HG03060 (cell line): ENCODE data around the gene RAPGEF4.

Source experiments
- ATAC-seq: cut with Tn5 transposase; IDR thresholded peaks from one replicate; pipeline ENCODE4 v1.9.1; 2021; ENCODE audit warnings: low read depth, moderate number of reproducible peaks; ENCODE audit not compliant: unreplicated experiment

RAPGEF4 gene

DNA sequence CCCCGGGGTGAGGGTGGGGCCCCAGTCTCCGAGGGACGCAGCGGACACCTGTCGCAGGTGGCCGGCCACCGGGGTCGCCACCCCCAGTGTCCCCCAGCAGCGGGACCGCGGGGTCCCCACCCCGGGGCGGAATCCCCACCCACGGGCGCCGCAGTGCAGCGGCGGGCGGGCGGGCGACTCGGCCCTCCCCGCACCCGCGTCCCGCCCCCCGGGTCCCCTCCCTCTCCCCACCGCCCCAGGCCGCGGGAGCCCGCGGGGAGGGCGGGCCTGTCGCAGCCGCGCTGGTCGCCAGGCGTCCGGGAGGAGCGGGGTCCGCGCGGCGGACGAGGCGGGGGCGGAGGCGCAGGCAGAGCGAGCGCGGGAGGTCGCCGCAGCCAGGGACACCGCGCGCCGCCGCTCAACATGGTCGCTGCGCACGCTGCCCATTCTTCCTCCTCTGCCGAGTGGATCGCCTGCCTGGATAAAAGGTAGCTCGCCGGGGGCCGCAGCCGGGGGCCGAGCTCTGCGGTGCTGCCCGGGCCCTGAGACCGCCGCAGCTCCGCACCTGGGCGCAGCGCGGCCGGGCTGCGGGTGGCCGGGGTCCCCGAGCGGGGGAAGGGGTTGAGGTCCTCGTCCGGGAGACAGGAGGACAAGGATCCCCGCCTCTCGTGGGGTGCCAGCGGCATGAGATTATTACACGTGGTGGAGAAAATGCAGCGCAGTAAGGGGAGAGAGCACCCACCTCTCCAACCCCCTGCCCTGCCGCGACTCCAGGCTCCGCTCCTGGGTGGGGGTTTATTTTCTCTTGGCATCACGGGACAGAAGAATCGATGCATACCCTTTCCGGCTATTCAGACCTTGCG is at the start of gene RAPGEF4:
TSS of gene RAPGEF4 (plus strand) at position 264 of the 842 bp plus-strand sequence. CDS start at position 403, 139 bp downstream.
- no peak for ATAC-seq

DNA sequence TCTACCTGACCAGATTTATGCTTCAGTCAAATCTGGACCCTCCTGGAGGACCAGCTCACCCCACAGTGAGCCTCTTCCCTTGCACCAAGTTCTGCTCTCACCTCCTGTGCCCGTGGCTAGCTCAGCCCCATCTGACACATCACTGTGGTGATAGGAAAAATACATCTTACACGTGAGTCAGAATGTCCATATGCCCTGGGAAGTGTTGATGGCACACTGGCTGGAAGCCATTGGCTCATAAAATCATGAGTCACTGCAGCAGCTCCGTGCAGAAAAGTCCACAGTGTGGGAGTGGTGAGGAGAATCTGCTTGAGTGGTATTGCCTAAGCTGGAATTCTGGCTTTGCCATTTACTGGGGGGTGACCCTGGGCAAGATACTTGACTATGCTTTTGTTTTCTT is 42.6 kb upstream of the RAPGEF4 start:
- no peak for ATAC-seq

DNA sequence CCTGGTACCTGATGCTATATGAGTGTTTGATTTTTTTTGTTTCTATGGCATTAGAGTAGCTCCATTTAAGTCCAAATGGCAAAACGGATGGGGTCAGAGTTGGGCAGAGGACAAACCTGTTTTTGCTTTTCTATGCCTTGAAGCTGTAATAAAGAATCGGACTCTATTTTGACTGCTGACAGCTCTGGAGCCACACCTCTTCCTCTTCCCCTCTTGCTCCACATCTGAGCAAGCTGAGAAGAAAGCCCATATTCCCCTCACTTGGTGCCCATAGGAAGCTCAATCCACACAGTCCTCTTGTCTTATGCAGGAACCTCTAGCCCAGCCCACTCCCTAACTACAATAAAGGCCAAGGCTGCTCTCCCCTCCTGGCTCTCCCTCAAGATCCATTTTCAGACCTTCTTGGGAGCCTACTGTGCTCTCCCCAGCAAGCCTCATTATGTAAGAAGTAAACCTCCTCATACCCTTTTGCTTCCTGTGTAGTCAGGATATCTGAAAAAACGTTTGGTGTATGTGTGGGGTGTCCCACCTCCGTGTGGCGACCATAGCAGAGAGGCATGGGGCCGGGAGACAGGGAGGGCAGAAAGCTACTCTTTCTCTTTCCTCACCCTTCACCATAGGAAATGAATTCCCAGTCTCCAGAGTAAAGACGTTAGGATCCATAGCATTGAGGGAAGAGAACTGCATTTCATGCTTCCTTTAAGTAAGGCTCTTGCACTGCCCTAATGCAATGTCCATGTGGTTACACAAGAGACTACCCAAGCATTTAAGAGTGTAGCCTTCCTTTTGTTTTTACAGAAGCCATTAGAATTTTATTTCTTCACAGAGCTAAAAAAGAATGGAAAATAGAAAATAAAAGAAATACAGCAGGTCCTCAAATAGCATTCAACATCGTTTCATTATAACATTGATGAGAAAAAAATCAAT is 41.9 kb upstream of the RAPGEF4 start:
- ATAC-seq: no peak

DNA sequence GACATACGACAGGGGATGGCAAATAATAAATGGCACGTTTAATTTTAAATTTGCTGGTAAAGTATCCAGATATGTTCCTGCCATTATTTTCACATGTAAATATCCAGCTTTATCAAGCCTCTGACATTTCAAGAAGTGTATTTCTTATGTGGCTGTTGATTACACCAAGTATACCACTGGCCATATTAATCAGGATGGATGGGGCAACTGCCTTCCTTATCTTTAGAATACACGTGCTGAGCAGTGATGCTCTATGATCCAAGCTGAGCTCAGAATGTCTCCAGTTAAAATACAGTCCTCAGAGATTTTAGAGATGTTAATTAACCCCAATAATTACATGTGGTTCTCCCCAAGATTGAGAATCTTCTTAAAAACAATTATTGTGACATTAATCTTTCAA is 38.3 kb upstream of the RAPGEF4 start:
- ATAC-seq: no peak

DNA sequence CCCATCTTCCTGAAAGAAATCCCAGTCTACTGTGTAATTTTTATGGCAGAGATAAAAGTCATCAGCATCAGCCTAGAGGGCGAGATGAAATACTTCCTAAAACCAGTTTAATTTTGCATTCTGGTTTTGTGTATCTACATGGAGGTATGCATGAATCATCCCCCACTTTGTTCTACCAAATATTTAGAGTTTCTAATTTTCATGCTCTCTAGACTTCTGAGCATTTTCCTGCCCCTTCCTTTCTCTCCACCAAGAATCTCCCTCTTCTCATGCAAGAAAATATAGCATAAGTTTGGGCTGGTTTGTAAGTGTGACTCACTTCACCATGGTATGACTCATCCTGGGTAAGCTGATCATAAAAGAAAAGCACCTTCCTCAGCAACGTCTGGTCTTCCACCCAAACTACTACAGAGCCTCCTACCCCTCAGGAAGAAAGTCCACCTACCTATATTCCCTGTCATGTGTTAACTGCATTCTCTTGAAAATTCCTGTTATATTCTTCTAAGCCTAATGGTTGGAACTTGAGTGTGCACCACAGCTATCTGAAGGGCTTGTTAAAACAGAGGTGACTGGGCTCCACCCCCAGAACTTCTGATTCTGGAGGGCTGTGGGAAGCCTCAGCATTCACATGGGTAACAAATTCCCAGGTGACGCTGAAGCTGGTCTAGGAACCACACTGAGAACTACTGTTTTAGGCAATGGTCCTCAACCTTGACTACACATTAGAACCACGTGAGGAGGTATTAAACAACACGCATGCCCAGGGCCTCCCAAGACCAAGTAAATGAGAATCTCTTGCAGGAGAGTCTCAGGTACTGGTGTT is 37.4 kb upstream of the RAPGEF4 start:
- peak; percentile 65 for ATAC-seq

DNA sequence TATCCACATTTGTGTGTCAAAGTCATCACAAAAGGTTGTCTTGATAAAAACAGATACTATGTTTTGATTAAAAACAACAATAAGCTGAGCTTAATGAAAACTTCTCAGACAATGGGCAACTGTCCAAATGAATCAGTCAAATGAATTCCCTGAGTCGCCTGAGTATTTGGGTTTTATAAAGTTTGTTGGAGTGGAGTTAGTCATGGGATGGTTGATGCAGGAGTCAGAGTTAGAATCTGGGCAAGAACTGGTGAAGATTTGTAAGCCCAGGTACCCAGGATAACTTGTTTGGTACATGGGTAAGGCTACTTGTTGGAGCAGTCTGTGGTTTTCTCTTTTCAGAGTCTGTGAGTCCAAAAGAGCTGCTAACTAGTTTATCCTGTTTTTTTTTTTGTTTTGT is 34.4 kb upstream of the RAPGEF4 start:
- ATAC-seq: no peak

DNA sequence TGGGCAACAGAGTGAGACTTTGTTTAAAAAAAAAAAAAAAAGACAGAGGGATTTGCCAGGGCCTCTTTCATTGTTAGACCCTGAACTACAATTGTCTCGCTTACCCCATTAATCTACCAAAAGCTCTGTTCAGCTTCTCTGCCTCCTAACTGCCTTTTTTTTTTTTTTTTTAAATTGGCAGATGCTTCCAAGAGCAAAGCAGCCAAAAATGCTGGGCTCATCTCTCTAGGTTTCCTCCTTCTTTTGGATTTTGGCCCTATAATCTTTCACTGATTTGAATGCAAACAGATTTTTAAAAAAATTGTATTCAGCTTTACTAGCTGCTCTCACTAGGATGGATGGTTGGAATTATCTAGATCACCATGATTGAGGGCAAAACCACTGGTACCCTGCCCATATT is 33.2 kb upstream of the RAPGEF4 start:
- ATAC-seq: no peak

DNA sequence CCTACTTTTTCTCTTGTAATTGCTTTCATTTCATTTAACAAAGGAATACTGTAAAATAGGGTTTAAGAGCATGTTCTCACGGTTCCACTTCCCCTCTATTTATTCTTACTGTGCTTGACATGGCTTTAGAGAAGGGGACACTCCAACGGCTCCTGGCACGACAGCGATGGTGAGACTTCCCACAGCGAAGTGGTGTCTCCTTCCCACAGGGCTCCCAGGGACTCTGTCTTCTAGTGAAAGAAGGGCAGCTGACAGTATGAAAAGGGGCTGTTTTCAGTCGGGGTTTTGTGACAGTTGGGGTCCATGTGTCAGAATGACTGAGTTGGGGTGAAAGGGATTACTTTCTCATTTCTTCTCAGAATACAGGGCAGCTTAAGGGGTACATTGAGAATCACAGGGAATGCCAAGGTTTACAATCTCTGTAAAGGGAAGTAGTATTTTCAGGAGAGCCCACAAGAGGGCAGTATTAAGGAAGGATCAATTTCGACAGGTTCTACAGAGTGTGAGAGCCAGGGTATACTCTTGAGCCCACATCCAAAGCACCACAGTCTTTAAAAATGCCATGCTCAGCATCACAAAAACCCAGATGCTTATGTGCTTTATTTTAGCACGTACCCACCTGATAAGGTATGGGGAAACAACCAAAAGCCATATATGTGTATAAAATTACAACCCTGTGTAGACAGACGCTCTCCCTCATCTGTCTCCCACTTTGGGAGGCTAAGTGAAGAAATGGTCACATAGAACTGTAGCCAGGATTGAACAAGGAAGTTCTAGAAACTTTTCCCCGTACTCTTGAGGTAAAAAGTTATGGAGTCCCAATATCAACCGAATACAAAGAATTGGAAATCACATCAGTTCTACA is 31.3 kb upstream of the RAPGEF4 start:
- ATAC-seq: no peak

DNA sequence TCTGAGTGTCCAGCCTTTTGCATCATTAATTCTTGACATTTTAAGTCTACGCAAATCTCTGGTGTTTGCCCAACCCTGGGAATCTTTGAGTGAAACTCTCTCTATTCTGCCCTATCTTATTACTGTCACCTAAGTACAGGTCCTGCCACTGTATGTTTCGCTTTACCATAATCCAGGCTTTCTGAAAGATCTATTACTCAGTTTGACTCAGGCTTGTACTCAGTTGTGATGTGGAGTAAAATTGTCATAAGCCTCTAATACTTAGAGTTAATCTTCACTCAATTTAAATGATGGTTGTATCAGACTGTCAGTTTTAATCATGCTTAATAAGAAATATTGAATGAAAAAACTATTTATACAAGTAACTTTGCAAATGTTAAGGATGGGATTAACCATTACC is 30.3 kb upstream of the RAPGEF4 start:
- no peak for ATAC-seq

DNA sequence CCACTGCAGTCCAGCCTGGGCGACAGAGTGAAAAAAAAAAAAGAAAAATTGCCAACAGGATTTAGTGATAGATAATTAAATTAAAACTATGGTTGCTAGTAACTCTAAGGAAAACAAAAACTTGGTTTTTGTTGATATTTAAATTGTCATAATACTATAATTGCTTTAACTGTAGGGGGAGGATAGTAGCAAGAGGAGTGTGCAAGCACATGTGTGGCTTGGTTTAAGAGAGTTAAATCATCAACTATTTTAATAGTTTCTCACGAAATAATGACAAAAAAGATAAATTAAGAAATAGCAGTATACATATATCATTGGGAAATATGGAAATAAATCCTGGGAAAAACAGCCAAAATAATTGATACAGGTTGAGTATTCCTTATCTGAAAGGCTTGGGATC is 27.4 kb upstream of the RAPGEF4 start:
- ATAC-seq: no peak

DNA sequence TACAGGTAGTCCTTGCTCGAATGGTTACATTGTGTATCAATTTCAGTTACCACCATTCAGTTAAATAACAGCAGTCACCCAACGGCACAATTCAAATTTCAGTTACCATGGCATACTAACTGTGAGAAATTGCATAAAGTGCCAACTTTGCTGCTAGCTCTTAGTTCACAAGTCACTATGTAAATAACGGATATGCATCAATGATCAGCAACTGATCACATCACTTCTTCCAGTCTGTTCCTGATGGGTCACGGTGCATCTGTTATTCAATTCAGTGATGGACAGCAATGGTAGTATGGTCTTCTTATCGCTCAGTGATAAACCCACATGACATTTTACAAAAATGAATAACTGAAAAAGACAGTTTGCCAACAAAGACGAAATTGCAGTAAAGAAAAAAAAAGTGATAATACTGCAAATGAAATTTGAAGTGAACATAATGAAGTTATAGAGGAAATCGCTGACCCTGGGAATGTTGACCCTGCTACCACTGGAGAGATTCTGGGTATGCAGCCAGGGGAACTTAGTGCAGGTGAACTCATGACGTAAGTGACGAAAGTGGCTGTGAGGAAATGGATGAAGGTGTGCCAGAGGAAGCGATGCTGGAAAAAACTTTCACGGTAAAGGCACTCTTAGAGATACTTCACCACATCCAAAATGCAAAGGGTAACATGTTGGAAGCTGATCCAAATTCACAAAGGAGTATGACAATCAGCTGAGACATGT is 25.9 kb upstream of the RAPGEF4 start:
- no peak for ATAC-seq

DNA sequence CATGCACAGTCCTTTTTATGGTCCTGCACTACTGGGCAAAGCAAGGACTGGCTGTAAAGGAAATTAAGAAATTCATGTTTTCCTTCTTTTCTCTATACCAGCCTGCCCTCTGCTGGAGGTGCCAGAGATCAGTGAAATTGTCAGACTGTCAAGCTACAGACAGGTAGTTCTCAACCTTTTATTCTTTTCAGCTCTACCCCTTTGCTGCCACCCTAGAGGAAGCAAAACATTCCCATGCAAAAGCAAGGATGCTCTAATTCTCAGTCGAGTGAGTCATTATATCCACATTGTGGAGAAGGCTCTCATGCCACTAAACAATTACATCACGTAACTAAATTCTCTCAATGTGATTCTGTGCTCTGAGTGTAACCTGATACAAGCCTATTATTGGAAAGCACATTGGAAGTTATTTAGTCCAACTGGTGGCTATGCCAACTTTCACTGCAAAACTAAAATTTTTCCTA is 25.0 kb upstream of the RAPGEF4 start:
- no peak for ATAC-seq

DNA sequence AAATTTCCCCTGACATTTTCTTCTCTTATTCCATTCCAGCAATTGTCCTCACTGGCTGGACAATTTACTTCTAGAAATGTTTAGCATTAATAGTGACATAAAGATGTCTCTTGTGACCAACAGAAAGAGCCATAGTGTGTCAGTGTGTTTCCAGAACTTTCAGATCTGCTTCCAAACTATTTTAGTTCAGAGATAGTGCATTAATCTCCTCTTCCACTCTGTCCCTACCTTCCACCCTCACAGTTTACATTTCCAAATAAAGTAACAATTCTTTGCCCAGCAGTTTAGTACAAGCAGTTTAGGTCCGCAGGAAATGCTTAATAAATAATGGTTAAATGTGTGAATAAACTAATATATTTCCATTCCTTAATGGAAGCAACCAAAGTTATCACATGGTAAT is 24.5 kb upstream of the RAPGEF4 start:
- no peak for ATAC-seq

DNA sequence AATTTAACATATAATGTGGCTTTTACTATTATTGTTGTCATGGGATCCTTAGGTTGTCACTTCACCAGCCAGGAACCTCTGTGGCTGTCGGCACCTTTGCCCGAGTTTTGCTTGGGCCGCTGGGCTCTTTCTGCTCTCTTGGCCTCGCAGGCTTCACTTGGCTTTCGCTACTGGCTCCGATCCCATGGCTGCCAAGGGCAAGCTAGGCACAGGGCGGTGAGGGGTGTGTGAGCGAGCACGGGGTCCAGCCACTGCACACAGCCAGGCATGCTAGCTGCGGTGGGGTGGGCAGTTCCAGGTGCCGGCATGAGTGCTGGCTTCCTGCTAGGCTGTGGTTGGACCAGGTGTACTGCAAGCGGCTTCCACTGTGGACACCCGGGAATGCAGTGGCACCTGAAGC is 23.4 kb upstream of the RAPGEF4 start:
- ATAC-seq: no peak

DNA sequence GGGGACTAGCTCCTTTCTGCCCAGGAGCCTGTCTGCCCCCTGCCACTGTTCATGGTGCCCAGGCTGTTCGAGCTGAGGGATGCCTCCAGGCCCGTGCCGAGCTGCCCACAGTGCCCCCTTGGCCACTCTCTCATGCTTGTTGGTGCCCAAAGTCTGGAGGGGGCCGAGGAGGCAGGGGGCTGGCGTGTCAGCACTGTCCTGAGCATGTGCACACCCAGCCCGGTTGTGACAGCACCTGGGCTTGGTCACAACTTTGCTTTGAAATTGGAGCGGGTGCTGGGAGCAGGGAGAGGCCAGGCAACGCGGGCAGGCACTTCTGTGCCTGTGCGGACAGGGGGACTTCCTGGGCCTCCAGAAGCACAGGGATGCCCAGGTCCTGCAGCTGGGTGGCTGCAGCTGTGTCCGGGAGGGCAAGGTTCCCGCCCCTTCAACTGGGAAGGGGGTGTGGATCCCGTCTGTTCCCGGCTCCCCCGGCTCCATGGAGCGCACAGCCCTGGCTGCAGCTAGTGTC is 22.2 kb upstream of the RAPGEF4 start:
- ATAC-seq: no peak

DNA sequence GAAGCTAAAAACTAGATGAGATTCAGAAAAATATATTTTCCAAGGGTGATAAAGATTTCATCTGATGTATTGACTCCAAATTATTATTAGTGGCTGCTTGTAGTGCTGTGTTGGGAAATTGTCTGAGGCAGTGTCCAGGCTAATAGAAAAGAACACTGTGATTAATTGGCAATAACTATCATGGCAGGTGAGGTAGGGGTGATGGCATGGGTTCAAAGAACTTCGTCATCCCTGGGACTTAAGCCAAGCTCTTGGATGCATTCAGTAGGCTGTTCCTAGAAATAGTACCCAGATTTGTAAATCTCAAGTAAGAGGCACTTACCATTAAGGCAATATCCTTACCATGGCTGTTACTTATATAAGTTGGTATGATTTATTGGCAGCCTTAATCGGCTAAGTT is 13.2 kb upstream of the RAPGEF4 start:
- ATAC-seq: no peak

DNA sequence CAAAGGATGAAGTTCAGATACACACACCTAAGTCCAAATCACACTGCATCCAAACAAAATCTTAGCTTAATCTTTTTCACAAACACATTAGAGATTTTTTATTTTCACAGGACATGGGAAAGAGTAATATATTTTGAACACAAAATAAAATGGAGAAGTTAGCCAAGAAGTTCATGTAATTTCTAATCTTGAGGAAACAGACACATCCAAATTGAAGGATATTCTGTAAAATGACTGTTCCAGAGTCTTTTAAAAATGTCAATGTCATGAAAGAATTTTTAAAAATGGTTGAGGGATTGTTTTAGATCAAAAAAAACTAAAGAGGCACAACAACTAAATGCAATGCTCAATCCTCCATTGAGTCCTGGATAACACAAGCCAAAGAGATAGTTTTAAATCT is 12.4 kb upstream of the RAPGEF4 start:
- ATAC-seq: no peak

DNA sequence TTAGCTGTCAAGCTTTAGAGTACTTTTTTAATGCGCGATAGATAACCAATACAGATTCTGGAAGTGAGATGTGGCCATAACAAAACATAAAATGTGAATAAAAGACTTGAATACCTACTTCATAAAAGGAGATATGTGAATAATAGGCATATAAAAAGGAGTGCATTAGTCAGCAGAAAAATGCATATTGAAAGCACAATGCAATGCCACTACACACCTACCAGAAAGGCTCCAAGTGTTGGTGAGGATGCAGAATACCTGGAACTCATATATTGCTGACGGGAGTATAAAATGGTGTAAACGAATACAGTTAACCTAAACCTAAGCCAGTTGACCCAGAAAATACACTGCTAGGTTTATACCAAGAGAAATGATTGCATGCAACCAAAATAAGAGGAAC is 10.9 kb upstream of the RAPGEF4 start:
- no peak for ATAC-seq

DNA sequence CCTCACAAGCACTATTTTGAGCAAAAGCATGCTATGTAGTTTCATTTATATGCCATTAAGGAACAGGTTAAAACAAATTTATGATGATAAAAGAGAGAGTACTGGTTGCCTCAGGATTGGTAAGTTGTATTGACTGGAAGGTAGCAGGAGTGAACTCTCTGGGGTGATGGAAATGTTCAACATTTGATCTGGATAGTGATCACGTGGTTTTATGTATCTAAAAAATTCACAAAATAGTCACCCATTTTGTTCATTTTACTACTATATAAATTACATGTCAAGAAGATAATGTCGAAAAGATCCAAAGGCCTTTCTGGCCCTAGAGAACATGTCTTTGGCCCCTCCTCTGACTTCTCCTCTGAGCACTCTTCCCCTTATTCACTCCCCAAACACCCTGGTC is 10.4 kb upstream of the RAPGEF4 start:
- no peak for ATAC-seq
